Embryonic facial prominence (tissue), 1 donor: ENCODE results near the gene TRAPPC2B.

Experiments
- DNase-seq: peaks from one replicate; pipeline ENCODE4 v3.0.0-alpha.2; 2016; ENCODE audit errors: extremely low spot score

Gene TRAPPC2B

GRCh38 chr19:57362997-57363687 is at the start of gene TRAPPC2B, which contains the start of gene ZNF547:
Gene TRAPPC2B, plus strand, starts transcription at chr19:57363551. Its CDS starts 1,283 bp downstream, at chr19:57364834.
Gene ZNF547, plus strand, starts transcription at chr19:57363551. Its CDS starts 5,005 bp downstream, at chr19:57368556.
- peak; percentile 95 for DNase-seq

- DNase-seq, result no peak
Measured at GRCh38 chr19:57314146-57314545, 49.2 kb upstream of the TRAPPC2B start.

GRCh38 chr19:57317503-57317902 is 45.8 kb upstream of the TRAPPC2B start:
- no peak for DNase-seq

- DNase-seq, result no peak
Measured at GRCh38 chr19:57319869-57320179, 43.5 kb upstream of the TRAPPC2B start.

GRCh38 chr19:57320180-57321084 is 42.9 kb upstream of the TRAPPC2B start, which contains the start of gene ZNF543:
Gene ZNF543, plus strand, starts transcription at chr19:57320472. Its CDS starts 382 bp downstream, at chr19:57320854.
- peak; percentile 88 for DNase-seq

GRCh38 chr19:57321116-57321515 is 42.2 kb upstream of the TRAPPC2B start:
- no peak for DNase-seq

- no peak for DNase-seq
Measured at GRCh38 chr19:57321751-57322150, 41.6 kb upstream of the TRAPPC2B start.

GRCh38 chr19:57324992-57325391 is 38.4 kb upstream of the TRAPPC2B start:
- no peak for DNase-seq

- DNase-seq, result no peak
Measured at GRCh38 chr19:57327993-57328392, 35.4 kb upstream of the TRAPPC2B start.

- DNase-seq, result no peak
Measured at GRCh38 chr19:57334191-57334590, 29.2 kb upstream of the TRAPPC2B start.

GRCh38 chr19:57338877-57339276 is 24.5 kb upstream of the TRAPPC2B start:
- DNase-seq, result no peak

GRCh38 chr19:57342582-57342981 is 20.8 kb upstream of the TRAPPC2B start:
- DNase-seq, result no peak

- no peak for DNase-seq
Measured at GRCh38 chr19:57348136-57348535, 15.2 kb upstream of the TRAPPC2B start.

- DNase-seq, result peak; percentile 92
Measured at GRCh38 chr19:57350877-57351805, 12.2 kb upstream of the TRAPPC2B start, which contains the start of gene ZNF304. Gene ZNF304, plus strand, starts transcription at chr19:57351271. Its CDS starts 394 bp downstream, at chr19:57351665.

GRCh38 chr19:57351867-57352266 is 11.5 kb upstream of the TRAPPC2B start:
- no peak for DNase-seq

GRCh38 chr19:57355916-57356315 is 7.4 kb upstream of the TRAPPC2B start:
- no peak for DNase-seq

- DNase-seq, result no peak
Measured at GRCh38 chr19:57357406-57357805, 5.9 kb upstream of the TRAPPC2B start.

GRCh38 chr19:57359300-57359699 is 4.1 kb upstream of the TRAPPC2B start:
- DNase-seq, result no peak

GRCh38 chr19:57362419-57362818 is 932 bp upstream of the TRAPPC2B start:
- no peak for DNase-seq

- peak; percentile 9 for DNase-seq
Measured at GRCh38 chr19:57363688-57364181, 384 bp downstream of the TRAPPC2B start.

GRCh38 chr19:57366776-57367175 is 3.4 kb downstream of the TRAPPC2B start:
- no peak for DNase-seq
